H54 (cell line): ENCODE data around the gene CDH23.
"Not testable (repeated sequence)": the region's sequence is repeated elsewhere in the genome, so short reads cannot be mapped to it uniquely, and the experiment has no call there.

Experiments used
- DNase-seq: peaks from one replicate; pipeline ENCODE4 v3.0.0; 2011; ENCODE audit warnings: low spot score, mixed read lengths; ENCODE audit not compliant: insufficient read length
- FAIRE-seq: peaks from 3 replicates; lab custom pipeline; 2011; peaks lifted over from hg19 to GRCh38; lab: Jason Lieb, UNC
- POLR2A ChIP-seq: IDR thresholded peaks from 2 replicates; pipeline ENCODE4 v1.6.1; 2011; ENCODE audit warnings: low read depth, mild to moderate bottlenecking, low read length

Gene CDH23

DNA sequence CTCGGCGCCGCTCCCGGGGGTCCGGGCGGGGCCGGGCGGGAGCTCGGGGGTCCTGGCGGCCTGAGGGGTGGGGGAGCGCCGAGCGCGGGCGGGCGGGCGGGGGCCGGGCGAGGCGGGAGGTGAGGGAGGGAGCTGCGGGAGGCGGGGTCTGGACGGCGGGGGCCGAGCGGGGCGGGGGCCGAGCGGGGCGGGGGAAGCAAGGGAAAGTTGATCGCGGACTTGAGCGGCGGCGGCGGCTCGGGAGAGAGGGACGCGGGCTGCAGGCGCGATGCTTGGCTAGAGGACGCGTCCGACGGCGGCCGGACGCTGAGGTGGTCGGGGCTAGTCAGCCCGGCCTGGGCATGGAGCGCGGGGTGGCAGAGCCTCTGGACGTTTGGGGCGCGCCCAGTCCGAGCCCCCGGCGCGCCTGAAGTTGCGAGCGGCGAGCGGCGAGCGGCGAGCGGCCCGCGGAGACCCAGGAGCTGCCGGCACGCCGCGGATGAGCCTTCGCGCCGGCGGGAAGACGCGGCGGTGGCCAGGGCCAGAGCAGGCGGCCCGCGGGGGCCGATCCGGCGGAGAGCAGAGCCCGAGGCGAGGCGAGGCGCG lies at the start of gene CDH23:
CDH23 (plus strand) TSS at position 210 of the 585 bp plus-strand sequence. CDS start 42,912 bp downstream, outside the sequence.
- FAIRE-seq (no peak), DNase-seq (no peak)
- TF ChIP-seq POLR2A = no peak

DNA sequence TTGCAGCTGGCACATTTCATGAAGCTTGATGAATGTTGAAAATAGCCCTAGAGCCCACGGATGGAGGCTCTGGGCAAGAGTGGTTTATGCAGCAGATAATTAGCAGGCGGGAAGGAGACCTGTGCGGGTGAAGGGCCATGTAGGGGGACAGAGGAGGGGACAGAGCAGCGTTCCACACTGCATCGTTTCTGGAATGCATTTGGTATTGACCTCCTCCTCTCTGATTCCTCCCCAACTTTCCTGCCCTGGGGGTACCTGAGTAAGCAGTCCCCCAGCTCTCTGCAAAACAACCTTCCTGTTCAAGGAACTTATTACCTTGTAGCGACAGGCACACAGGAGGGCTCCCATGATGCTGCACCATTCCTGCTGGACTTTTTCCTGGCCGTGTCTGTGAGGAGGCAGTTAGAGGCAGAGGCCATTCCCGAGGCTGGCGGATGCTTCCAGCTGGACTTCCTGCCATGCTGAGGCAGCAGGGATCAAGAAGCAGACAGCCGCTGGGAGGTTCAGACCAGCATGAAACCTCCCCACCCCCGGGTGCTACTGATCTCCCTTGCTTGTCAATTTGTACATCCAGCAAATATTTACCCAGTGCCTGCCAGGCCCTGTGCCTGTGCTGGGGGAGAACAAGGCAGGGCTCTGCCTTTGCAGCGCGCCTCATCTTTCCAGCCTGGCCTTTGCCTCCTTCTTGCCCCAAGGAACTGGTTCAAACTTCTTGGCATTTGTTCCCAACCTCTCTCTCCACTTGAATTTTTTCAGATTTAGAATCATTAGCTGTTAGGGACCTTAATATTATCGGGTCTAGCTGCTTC lies 48.9 kb upstream of the CDH23 start:
- FAIRE-seq (no peak), DNase-seq (no peak)
- no peak for TF ChIP-seq POLR2A

DNA sequence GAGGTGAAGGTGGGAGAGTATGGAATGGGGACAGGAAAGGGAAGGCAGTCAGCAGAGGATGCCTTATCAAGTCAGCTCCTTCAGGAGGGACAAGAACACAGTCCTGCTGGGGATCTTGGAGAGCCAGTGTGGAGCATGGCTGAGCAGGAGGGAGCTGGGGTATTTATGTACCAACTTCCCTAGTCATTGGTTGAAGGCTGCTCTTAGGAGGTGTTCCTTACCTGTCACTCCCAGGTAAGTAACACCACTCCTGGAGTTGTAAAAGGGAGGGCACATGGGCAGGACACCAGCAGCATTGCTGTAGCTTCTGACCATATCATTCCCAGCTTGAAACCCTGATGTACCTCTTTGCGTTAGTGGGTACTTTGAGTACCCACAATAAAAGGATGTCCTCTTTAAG lies 47.9 kb upstream of the CDH23 start:
- DNase-seq (no peak), FAIRE-seq (no peak)
- no peak for TF ChIP-seq POLR2A

DNA sequence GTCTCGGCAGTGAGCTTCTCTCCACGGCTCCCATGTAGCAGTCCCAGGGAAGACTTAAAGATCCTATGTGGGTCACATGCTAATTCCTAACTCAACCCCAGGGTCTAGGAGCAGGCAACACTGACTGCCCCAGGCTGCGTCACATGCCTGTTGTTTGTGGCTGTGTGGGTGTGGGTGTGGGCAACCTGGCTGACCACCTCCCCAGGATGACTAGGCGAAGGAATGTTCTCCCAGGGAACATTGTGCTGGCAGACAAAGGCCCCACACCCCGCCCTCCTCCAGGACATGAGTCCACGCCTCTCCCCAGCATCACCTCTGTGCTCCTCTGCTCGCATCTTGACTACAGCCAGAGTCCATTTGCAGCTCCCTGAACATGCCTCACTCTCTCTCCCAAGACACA lies 47.3 kb upstream of the CDH23 start:
- TF ChIP-seq POLR2A = no peak
- FAIRE-seq = no peak
- no peak for DNase-seq

DNA sequence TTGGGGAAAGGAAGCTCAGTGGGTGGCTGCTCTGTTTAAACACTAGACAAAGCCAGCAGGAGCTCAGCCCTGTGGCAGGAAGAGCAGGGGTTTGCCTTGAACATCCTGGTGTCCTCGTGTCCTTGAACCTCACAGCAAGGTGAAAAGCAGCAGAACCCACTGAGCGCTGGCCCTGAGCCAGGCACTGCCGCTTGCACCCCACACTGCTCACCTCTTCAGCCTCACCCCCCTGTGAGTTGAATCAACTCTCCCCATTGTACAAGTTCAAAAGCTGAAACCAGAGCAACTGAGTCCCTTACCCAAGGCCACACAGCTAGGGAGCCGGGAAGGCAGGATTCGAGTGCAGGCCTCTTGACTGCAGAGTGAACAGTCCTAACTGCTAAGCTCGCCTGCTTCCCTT lies 45.6 kb upstream of the CDH23 start:
- no peak for TF ChIP-seq POLR2A
- FAIRE-seq (no peak), DNase-seq (no peak)

DNA sequence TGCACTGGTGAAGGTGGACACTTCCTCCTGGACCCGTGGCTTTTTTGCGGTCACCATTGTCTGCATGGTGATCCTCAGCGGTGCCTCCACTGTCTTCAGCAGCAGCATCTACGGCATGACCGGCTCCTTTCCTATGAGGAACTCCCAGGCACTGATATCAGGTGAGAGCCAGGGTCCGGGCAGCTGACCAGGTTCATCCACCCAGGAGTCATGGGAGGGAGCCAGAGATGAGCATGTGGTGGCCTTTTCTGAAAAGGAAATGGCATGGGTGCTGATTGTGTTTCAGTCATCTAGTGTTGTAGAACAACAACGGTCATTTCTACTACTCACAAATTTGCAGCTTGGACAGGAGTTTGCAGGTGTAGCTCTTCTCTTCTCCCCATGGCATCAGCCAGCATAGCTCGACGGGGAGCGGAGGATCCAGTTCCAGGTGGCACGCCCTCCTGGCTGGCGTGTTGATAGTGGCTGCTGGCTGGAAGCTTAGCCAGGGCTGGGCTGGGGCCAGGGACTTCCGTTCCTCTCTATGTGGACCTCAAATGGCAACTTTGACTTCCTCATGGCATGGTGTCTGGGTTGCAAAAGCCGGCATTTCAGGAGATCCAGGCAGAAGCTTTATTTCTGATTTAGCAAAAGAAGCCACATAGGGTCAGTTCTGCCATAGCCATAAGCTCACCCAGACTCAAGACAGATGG lies 44.9 kb upstream of the CDH23 start:
- no peak for FAIRE-seq
- no peak for DNase-seq
- TF ChIP-seq POLR2A = no peak

DNA sequence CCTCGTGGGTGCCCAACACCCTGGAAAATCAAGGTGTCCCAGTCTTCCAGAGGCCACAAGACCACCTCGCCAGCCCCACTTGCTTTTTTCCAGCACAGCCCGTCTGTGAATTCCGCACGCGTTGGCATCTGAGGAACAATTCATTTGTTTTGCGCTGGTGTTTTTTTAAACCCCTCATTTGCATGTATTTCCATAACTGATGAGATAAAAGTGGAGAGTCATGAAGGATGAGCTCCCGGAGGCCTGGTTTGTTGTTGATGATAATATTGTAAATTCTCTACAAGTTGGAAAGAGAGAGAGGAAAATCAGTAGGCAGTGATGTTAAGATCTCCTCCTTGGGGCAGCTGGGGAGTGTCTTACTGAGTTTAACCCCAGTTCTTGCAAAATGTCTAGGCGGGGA lies 43.1 kb upstream of the CDH23 start:
- FAIRE-seq (no peak), DNase-seq (no peak)
- no peak for TF ChIP-seq POLR2A

DNA sequence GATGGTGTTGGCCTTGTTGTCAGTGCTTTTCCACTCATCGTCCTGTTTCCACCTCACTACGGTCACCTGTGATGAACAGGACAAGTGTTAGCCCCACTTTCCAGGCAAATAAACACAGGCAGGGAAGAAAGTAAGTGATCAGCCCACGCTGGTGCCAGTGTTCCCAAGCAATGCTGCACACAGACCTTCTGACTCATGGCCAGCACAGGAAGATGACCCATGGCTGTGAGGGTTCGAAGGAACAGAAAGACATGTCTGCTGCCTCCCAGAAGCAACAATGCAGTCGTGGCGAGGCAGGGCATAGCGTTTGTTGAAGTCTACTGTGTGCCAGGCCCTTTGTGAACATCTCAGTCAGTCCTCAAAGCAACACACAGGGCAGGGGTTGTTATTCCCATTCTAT lies 41.9 kb upstream of the CDH23 start:
- DNase-seq (peak; percentile 51), FAIRE-seq (no peak)
- TF ChIP-seq POLR2A = no peak

DNA sequence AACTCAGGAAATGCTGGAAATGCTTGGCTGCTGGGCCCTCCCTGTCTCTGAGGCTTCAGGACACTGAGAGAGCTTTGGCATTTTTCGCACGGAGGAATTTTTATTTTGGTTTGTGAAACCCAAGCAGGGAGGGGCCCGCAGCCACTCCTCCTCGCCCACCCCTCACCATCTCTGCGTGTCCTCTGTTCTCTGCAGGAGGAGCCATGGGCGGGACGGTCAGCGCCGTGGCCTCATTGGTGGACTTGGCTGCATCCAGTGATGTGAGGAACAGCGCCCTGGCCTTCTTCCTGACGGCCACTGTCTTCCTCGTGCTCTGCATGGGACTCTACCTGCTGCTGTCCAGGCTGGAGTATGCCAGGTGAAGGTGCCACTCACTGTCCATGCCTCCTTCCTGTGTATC lies 40.8 kb upstream of the CDH23 start:
- DNase-seq (no peak), FAIRE-seq (no peak)
- no peak for TF ChIP-seq POLR2A

DNA sequence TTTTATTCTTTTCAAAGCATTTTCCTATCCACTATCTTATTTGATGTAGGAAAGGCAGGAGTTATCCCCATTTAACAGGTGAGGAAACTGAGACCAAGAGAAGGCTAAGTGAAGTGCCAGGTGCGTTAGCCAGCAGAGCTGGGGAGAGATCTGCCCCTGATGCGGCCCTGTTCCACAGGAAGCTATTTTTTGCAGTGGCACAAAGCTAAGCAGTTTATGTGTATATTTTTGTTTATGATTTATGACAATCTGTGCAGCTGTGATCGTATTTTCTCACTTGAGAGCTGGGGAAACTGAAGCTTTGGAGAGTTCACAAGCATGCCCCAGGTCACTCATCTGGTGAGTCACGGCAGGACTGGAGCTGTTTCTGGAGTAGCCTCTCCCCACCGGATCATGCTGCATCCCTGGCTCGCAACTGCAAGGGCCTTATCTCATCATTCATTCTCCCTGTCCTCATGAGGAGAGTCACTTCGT lies 38.9 kb upstream of the CDH23 start:
- DNase-seq (peak; percentile 78), FAIRE-seq (peak; percentile 48)
- no peak for TF ChIP-seq POLR2A

DNA sequence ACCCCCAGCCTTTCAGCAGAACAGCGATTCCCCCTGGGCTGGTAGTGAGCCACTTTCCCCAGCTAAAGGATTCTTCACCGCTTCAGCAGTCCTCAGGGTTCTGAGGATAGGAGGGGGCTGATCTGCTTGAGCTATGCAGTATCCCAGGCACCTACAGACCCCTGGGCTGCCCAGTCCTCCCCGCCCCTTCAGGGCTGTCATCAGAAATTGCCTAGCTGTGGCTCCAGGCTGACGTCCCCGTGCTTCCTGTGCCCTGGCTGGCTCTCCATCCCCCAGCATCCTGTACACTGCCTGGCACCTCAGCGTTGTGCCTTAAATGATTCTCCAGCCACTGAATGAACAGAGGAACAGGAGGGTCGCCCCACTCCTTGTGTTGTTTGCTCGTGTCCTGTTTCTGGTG lies 38.4 kb upstream of the CDH23 start:
- FAIRE-seq = no peak
- TF ChIP-seq POLR2A = no peak
- DNase-seq = no peak

DNA sequence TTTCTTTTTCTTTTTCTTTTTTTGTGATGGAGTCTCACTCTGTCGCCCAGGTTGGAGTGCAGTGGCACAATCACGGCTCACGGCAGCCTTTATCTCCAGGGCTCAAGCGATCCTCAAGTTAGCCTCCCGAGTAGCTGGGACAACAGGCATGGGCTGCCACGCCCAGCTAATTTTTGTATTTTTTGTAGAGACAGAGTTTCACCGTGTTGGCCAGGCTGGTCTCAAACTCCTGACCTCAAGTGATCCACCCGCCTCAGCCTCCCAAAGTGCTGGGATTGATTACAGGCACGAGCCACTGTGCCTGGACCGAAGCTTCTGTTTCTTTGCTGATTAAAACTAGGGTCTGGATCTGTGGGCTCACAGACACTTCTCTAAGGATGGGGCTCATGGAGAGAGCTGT lies 37.8 kb upstream of the CDH23 start:
- not testable (repeated sequence) for FAIRE-seq, DNase-seq

DNA sequence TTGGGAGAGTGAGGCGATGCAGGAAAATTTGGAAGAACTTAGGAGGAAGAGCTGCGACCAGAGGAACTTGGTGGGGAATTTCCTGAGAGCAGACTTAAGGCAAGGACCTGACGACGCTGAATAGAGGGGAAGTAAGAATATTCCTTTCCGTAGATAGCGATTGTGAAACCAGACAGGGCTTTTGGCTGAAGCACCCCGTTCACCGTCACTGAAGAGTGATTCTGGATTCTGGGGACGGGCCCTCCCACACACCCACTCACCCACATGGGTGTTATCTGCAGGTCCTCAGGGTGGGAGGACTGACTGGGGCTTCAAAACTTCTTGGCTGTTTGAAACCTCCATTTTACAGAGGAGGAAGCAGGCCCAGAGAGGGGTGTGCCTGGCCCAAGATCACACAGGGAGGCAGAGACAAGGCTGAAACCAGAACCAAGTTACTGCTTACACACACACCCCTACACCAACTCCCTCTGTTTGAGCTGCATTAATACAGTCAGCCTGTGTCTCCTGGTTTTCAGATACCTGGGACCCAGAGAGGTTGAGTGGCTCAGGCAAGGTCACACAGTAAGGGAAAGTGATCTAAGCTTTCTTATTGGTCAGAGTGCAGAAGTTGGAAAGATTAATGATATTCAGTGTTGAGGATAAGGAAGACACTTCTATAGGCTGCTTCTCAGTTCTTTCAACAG lies 37.2 kb upstream of the CDH23 start:
- FAIRE-seq = no peak
- no peak for DNase-seq
- TF ChIP-seq POLR2A = no peak

DNA sequence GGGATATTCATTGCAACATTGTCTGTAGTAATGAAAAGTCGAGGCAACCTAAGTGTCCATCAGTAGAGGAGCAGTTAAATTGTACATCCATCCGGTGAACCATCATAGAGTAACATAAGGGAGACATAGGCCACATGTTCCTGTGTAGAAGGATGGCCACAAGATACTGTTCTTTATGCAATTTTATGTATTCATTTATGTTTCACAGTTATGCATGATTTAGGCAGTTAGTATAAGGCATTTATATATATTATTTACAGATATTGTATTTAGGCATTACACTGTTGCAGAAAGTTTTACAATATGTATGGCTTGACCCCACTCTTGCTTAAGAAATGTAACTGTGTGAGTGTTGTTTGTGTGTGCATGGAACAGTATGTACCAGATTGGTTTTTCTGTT lies 36.0 kb upstream of the CDH23 start:
- no peak for DNase-seq
- no peak for TF ChIP-seq POLR2A
- no peak for FAIRE-seq

DNA sequence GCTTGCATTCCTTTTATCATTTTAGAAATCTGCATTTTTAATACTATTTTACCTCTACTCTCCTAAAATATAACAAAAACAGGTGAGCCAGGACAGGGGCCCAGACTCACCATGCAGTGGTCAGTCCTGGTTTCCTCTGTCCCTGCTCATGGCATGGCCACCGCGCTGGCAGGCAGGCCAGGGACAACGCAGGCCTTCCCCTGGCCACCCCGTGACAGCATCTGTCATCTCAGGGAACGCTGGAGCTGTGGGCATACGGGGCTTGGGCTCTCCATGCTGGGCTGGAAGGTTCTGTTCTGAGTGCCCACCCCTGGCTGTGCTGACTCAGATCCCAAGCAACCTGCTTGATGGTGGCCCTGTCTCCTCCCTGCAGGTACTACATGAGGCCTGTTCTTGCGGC lies 35.1 kb upstream of the CDH23 start:
- no peak for FAIRE-seq
- no peak for TF ChIP-seq POLR2A
- DNase-seq = no peak
